Activated B cell treated with CpG ODN at 0.5 μM for 24 hours (primary cell): ENCODE measurements around the gene TMC5. TPM values are rescaled to one million over a fixed set of nuclear protein-coding genes. Genes with fewer than 3 reads are reported as not detected.
"Not testable (repeated sequence)": the region's sequence is repeated elsewhere in the genome, so short reads cannot be mapped to it uniquely, and the experiment has no call there.

Experiments used
- ATAC-seq: fragments of 200-7000 bp; cut with Tn5 transposase; one replicate; pipeline ENCODE4 v1.10.0; 2021; ENCODE audit warnings: low read depth, mild to moderate bottlenecking, moderate library complexity
- CTCF ChIA-PET: fragments of 350-600 bp; sonication (Branson Sonifier 250); formaldehyde crosslinking; loops from one replicate; lab custom pipeline; 2021; ENCODE audit warnings: antibody characterized with exemption; lab: Charles Lee
- POLR2A ChIA-PET: fragments of 350-600 bp; sonication (Branson Sonifier 250); formaldehyde crosslinking; loops from one replicate; lab custom pipeline; 2021; ENCODE audit warnings: antibody characterized with exemption; lab: Charles Lee
- DNase-seq: peaks from one replicate; pipeline ENCODE4 v3.0.0; 2022
- H3K27ac Mint-ChIP-seq: one replicate; pipeline ENCODE4 v1.8.0; 2020; ENCODE audit warnings: mixed read lengths
- H3K27me3 Mint-ChIP-seq: one replicate; pipeline ENCODE4 v1.8.0; 2021; ENCODE audit warnings: mixed read lengths
- H3K36me3 Mint-ChIP-seq: one replicate; pipeline ENCODE4 v1.8.0; 2021; ENCODE audit warnings: low read depth, mixed read lengths
- H3K4me1 Mint-ChIP-seq: one replicate; pipeline ENCODE4 v1.8.0; 2021; ENCODE audit warnings: mixed read lengths
- H3K4me3 Mint-ChIP-seq: one replicate; pipeline ENCODE4 v1.8.0; 2020; ENCODE audit warnings: mild to moderate bottlenecking, mixed read lengths
- H3K9me3 Mint-ChIP-seq: one replicate; pipeline ENCODE4 v1.8.0; 2020; ENCODE audit warnings: mixed read lengths
- intact Hi-C: fragments of 100-400 bp; cut with micrococcal nuclease; formaldehyde crosslinking; loops from one replicate; pipeline ENCODE4 v1.15.1; 2024
- total RNA-seq: library from RNA; stranded (reverse); gene quantifications from 2 replicates; pipeline ENCODE4 v1.2.3, GENCODE V29; 2022
- TF ChIP-seq, protein P1 (sequence below): fragments of 200-600 bp; IDR thresholded peaks from one replicate; pipeline ENCODE4 v1.8.0; 2022; ENCODE audit warnings: antibody characterized with exemption, mild to moderate bottlenecking

The TMC5 gene
- total RNA-seq, 1 donor from 2014 or later, result not detected

DNA sequence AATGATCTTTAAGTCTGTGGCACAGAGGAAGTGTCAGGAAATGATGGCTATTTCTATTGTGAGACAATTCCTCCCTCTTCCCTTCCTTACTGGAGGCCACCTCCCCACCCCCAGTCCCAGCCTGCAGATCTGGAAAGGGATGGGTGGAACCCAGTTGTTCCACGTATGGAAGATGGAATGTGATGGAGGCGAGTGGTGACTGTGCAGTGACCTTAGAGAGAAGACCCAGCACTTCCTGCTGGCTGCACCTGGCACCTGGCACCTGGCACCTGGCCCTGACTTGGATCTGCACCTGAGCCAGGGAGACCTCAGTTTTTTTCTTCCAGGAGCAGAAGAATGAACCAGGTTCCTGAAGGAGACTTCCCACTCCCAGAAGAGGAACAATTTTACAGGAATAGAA lies 33.0 kb upstream of the TMC5 start:
- no peak overlapping the region for H3K27ac Mint-ChIP-seq
- peaks cover 28% of the 10 kb centered on the region for H3K27me3 Mint-ChIP-seq
- ChIA-PET POLR2A (no interaction called here), CTCF (interaction anchor here (0.5 kb wide), 1 partner anchor 11 kb away, joined by 3 read pairs; no protein-coding TSS in a partner anchor)
- H3K9me3 Mint-ChIP-seq, result peaks cover 2% of the 10 kb centered on the region
- no peak overlapping the region for H3K4me3 Mint-ChIP-seq
- no peaks in the 10 kb centered on the region for H3K36me3 Mint-ChIP-seq
- DNase-seq, result no peak
- intact Hi-C loops, result loop anchor here (5.0 kb wide), 1 partner anchor 503 kb away; no protein-coding TSS in a partner anchor
- ATAC-seq, result no peak
- no peaks in the 10 kb centered on the region for H3K4me1 Mint-ChIP-seq
- TF ChIP-seq, protein P1, sequence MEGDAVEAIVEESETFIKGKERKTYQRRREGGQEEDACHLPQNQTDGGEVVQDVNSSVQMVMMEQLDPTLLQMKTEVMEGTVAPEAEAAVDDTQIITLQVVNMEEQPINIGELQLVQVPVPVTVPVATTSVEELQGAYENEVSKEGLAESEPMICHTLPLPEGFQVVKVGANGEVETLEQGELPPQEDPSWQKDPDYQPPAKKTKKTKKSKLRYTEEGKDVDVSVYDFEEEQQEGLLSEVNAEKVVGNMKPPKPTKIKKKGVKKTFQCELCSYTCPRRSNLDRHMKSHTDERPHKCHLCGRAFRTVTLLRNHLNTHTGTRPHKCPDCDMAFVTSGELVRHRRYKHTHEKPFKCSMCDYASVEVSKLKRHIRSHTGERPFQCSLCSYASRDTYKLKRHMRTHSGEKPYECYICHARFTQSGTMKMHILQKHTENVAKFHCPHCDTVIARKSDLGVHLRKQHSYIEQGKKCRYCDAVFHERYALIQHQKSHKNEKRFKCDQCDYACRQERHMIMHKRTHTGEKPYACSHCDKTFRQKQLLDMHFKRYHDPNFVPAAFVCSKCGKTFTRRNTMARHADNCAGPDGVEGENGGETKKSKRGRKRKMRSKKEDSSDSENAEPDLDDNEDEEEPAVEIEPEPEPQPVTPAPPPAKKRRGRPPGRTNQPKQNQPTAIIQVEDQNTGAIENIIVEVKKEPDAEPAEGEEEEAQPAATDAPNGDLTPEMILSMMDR, result no peak

DNA sequence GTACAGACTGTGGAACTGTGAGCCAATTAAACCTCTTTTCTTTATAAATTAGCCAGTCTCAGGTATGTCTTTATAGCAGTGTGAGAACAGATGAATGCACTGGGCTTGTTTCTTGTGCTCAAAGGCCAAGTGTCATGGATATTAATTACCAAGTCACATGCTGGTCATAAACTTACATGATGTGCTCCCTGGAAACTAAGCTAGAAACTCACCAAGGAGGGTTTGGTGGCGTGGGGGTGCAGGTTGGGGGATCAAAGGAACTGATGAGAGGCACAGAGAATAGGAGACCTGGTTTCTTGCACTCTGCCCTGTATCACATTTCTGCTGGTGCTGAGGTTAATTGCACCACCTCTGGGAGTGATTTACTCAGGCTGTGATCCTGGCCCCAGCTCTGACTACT lies 31.2 kb upstream of the TMC5 start:
- Mint-ChIP-seq H3K27me3 (peaks cover 30% of the 10 kb centered on the region), H3K27ac (no peak overlapping the region), H3K4me1 (no peaks in the 10 kb centered on the region), H3K4me3 (no peak overlapping the region), H3K36me3 (no peaks in the 10 kb centered on the region), H3K9me3 (peaks cover 2% of the 10 kb centered on the region)
- ATAC-seq (no peak), DNase-seq (no peak)
- ChIA-PET POLR2A (no interaction called here), CTCF (interaction anchor here (2.4 kb wide), 1 partner anchor 116 kb away, joined by 15 read pairs; no protein-coding TSS in a partner anchor)
- TF ChIP-seq, protein P1, result no peak
- intact Hi-C loops, result loop anchor here (5.0 kb wide), 1 partner anchor 501 kb away; no protein-coding TSS in a partner anchor

GRCh38 chr16:19389246-19389645 lies 28.4 kb upstream of the TMC5 start:
- Mint-ChIP-seq H3K4me3 (no peak overlapping the region), H3K9me3 (peaks cover 5% of the 10 kb centered on the region), H3K36me3 (no peaks in the 10 kb centered on the region), H3K27ac (no peak overlapping the region), H3K4me1 (no peaks in the 10 kb centered on the region), H3K27me3 (peaks cover 29% of the 10 kb centered on the region)
- ChIA-PET POLR2A (no interaction called here), CTCF (interaction anchor here (5.5 kb wide), 1 partner anchor 114 kb away, joined by 59 read pairs; no protein-coding TSS in a partner anchor)
- ATAC-seq (peak; percentile 61), DNase-seq (peak; percentile 22)
- intact Hi-C loops, result loop anchor here (1.0 to 5.0 kb wide), 2 partner anchors 113 to 498 kb away; no protein-coding TSS in a partner anchor
- TF ChIP-seq, protein P1, result no peak

DNA sequence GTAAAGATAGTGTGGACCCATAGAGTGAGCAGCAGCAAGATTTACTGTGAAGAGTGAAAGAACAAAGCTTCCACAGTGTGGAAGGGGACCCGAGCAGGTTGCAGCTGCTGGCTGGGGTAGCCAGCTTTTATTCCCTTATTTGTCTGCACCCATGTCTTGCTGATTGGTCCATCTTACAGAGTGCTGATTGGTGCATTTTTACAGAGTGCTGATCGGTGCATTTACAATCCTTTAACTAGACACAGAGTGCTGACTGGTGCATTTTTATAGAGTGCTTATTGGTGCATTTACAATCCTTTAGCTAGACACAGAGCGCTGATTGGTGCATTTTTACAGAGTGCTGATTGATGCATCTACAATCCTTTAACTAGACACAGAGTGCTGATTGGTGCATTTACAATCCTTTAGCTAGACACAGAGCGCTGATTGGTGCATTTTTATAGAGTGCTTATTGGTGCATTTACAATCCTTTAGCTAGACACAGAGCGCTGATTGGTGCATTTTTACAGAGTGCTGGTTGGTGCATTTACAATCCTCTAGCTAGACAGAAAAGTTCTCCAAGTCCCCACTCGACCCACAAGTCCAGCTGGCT lies 26.4 kb upstream of the TMC5 start:
- H3K36me3 Mint-ChIP-seq, H3K9me3 Mint-ChIP-seq, H3K27ac Mint-ChIP-seq, intact Hi-C loops, ATAC-seq, H3K4me3 Mint-ChIP-seq, DNase-seq, POLR2A ChIA-PET, H3K4me1 Mint-ChIP-seq: not testable (repeated sequence)
- CTCF ChIA-PET, result interaction anchor here (5.5 kb wide), 1 partner anchor 112 kb away, joined by 59 read pairs; no protein-coding TSS in a partner anchor
- peaks cover 21% of the 10 kb centered on the region for H3K27me3 Mint-ChIP-seq

DNA sequence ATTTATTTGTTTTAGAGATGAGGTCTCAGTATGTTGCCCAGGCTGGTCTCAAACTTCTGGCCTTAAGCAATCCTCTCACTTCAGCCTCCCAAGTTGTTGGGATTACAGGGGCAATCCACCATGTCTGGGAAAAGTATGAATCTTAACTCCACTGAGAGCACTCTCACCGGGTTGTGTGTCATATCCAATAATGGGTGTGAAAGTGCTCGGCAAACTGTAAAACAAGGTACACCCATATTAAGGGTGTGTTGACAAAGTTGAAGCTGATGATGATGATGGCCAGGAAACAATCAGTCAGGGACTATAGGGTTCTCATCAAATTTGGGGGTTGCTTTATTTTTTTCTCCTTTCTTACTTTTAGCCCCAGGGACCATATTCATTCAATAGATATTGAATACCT lies 25.3 kb upstream of the TMC5 start:
- TF ChIP-seq, protein P1, result no peak
- Mint-ChIP-seq H3K36me3 (no peaks in the 10 kb centered on the region), H3K4me3 (no peak overlapping the region), H3K27me3 (peaks cover 24% of the 10 kb centered on the region), H3K9me3 (peaks cover 3% of the 10 kb centered on the region), H3K27ac (no peak overlapping the region), H3K4me1 (no peaks in the 10 kb centered on the region)
- ChIA-PET CTCF (interaction anchor here (5.5 kb wide), 1 partner anchor 111 kb away, joined by 59 read pairs; no protein-coding TSS in a partner anchor), POLR2A (no interaction called here)
- intact Hi-C loops, result no loop called here
- ATAC-seq (no peak), DNase-seq (no peak)
